Activated gamma-delta T cell (primary cell): ENCODE data around the gene M1AP.
A peak's percentile ranks its signal among the peaks of the same experiment; 100 is the strongest.

ENCODE experiments used
- DNase-seq: peaks from one replicate; lab custom pipeline; 2025; lab: John Stamatoyannopoulos, UW

The M1AP gene

DNA sequence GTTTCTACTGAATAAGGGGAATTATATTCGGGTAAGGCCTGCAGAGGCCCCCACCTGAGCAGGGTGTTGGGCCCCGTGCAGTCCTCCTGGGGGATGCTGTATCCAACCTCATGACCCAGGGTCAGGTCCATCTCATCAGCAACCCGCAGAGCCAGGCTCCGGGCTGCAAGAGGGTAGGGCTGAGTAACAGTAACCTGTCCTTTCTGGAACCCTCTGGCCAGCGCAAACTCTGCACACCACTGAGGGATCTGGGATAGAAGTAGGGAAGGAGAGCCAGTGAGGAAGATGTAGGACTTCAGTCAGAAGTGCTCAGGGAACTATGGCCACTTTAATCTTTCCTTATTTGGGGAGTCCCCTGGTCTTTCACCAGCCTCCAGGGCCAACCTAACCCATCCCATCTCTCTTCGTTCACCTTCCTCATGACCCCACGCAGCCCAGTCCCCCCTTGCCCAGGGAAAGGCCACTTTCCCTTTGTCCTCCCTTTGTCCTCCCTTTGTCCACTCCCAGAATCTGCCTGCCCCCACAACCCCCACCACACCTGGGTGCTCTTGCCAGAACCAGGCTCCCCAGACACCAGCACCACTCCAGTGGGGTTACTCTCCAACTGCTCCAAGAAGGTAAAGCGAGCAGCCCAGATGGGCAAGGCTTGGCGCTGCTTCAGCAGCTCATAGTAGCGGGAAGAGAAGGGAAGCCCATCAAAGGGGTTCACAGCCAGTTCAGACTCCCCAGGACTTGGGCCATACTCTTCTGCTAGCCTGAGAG is 123.0 kb downstream of the M1AP start:
- DNase-seq, result no peak

DNA sequence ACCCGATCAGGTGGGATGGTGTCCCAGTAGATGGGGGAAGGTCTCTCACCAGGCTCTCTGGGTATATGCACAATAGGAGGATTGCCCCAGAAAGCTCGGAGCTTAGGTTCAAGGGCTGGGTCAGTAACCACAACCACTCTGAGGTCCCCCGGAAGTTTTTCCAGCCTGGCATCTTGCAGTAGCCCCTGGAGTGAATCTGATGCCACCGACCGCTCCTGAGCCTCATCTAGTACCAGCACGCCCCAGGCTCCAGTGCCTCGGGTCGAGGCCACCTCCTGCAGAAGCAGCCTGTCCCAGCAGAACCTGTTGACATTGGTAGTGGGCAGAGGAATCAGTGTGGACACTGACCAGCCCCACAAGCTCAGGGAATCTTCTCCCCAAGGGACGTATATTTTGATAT is 124.1 kb downstream of the M1AP start:
- DNase-seq, result no peak

DNA sequence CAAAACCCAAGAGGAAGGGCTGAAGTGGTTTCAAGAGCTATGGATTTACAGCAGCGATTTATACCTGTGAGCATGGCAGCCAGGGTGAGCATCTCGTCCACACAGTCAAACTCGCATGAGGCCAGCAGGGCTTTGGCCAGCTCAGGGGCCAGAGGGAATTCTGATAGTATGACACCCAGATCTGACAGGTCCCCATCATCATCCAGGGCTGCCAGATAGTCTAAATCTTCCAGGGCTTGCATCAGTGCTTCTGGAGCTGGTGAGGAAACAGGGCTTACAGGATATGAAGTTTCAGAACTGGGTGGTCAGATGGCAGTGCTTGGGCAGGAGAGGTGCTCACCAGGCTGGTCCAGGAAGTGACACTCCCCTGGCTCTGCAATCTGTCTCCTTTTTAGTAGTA is 125.6 kb downstream of the M1AP start:
- no peak for DNase-seq

DNA sequence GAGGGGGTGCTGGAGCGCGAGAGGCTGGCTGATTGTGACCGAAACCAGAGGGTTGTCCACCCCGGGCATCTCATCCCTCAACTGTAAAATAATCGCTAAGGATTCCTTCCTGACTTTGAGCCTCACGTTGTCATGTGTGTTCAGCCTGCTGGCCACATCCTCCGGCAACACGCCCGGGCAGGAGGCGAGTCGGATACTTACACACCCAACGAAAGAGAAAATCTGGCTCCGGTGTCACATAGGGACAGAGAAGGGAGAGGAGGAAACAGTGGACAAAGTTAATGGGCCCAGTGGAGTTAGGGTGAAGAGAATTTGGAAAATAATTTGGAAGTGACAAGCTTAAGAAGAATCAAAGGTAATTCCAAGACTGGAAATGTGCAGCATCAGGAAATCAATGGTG is 131.5 kb downstream of the M1AP start:
- no peak for DNase-seq

DNA sequence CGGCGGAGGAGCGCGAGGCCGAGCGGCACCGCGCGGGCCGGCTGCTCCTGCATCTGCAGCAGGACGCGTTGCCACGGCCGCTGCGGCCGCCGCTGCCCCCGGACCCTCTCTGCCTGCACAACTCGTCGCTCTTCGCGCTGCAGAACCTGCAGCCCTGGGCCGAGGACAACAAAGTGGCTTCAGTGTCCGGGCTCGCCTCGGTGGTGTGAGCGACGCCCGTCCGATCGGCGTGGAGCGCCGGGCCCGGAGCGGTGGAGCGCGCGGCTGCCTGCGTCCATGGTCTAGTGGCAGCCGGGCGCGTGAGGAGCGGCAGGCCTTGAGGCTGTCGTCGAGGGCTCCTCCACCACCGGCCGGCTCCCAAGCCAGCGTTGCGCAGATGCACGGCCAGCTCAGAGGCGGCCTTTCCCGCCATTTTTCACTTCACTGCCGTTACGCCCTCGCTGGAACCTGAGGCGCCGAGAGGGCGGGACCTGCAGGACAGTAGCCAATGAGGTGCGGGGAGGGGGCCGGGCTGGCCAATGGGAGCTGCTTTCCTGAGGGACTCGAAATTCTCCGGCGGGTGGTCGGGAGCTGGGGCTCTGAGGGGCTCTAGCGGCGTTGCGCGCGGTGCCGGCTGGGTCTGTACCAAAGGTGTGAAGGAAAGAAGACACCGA is 132.0 kb downstream of the M1AP start:
- DNase-seq, result peak; percentile 39

DNA sequence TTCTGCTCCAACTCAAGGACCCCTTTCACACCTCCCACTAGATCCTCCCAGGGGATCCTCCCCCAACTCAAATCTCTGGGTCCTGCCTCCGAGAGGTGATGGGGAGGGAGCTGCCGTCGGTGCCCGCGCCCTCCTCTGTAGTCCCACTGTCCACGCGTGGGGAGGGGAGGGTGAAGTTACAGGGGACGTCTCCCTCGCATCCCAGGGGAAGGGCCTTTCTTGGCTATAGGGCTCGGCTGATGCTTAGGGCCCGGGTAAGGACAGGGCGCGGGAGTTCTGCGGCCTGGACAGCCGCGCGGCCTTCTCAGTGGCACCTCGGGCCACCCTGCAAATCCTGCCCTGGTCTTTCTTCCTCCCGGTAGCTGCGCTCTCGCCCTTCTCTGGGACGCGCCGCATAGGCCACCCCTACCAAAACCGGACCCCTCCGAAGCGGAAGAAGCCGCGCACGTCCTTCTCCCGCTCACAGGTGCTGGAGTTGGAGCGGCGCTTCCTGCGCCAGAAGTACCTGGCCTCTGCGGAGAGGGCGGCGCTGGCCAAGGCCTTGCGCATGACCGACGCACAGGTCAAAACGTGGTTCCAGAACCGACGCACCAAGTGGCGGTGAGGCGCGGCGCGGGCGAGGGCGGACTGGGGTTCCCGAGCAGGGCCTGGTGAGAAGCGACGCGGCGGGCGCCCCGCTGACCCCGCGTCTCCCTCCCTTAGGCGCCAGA is 132.7 kb downstream of the M1AP start:
- DNase-seq, result no peak

DNA sequence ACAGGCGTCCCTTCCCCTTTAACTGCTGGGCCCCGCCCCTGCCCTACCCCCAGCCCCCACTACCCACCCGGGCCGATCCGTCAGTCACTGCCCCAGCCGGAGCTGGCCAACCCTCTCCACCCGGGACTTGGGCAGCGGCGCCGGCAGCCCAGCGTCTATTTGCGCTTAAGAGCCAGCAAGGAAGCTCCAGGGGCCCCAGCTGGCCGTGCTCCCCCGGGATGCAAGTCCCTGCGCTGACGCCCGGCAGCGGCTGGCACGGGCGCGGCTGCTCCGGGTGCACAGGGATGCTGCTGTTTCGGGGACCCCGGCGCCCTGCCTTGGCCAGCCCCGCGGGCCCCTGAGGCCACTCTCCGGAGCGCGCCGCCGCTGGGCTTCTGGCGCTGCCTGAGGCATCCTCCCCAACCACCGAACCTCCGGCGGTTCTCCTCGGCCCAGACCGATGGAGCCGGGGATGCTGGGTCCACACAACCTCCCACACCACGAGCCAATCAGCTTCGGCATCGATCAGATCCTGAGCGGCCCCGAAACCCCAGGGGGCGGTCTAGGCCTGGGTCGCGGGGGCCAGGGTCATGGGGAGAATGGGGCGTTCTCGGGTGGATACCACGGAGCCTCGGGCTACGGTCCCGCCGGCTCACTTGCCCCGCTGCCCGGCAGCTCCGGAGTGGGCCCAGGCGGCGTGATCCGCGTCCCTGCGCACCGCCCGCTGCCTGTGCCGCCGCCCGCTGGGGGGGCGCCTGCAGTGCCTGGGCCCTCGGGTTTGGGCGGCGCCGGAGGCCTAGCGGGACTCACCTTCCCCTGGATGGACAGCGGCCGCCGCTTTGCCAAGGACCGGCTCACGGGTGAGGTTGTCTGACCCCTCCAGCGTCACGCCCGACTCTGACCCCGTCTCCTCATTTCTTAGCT is 133.5 kb downstream of the M1AP start, which contains the start of gene TLX2:
Gene TLX2 (plus strand): TSS at position 83 of the 903 bp plus-strand sequence. CDS start 357 bp downstream, at position 440.
- no peak for DNase-seq

DNA sequence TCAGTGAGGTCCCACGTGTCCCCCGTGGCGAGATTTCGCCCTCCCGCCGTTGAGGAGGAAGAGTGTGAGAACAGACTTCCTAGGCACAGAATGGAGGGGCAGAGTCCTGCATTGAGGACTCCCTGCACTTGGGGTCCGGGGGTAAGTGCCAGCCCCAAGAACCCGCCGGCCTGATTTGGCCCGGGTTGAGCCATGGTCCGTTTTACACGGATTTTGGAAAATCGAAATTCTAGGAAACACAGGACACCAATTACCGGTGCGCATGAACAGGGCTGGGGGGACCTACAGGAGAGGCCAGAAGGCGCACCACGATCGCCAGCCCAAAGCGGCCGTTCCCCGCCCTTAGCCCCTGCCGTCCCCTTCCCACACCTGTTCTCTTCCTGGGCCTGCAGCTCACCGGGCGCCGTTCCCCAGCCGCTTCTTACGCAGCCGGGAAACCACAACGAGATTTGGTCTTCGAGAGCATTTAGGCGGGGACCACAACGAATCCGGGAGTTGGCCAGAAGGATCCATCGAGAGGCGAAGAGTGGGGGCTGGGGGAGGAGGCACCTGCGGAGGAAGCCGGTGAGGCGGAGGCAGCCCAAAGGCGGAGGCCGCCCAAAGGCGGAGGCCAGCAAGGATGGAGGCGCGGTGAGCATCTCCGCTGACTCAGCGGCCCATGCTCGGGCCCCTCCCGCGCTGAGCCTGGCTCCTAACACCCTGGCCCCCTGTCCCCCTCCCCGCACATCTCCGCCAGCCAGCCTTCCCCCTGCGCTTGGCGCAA is 134.3 kb downstream of the M1AP start:
- no peak for DNase-seq

DNA sequence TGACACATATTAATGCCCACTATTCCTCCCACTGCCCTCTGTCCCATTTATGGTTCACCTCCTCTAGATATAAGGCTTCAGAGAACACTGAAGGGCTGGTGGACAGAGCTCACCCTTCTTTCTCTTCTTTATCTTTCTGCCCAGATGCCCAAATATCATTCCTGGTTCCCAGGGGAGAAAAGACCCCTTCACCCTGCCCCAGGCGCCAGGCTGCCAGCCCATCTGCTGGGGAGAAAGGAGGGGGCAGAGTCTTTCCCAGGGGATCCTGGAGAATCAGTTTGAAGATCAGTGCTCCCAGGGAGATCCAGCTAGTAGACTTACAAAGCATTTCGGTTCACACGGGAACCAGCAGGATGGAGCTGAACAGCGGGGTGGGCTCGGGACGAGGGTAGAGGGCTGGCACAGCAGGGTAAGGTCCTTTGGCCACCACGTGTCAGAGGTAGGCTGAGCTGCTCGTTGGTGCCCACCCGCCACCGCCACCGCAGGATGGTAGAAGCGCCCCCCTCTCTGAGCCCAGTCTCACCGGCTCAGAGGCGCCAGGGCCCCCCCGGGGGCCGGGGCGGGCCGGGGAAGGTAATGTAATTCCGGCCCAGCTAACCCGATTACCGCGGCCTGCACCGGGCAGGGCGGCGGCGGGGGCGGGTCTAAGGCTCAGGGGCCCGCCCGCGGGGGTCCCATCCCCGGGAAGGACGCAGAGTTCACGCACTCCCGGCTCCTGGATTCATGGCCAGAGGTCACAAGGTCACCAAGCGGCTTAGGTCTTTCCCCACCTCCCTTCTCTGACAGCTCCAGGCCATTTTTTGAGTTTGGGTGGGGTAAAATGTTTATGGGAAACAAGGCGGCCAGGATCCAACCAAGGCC is 135.2 kb downstream of the M1AP start:
- no peak for DNase-seq

DNA sequence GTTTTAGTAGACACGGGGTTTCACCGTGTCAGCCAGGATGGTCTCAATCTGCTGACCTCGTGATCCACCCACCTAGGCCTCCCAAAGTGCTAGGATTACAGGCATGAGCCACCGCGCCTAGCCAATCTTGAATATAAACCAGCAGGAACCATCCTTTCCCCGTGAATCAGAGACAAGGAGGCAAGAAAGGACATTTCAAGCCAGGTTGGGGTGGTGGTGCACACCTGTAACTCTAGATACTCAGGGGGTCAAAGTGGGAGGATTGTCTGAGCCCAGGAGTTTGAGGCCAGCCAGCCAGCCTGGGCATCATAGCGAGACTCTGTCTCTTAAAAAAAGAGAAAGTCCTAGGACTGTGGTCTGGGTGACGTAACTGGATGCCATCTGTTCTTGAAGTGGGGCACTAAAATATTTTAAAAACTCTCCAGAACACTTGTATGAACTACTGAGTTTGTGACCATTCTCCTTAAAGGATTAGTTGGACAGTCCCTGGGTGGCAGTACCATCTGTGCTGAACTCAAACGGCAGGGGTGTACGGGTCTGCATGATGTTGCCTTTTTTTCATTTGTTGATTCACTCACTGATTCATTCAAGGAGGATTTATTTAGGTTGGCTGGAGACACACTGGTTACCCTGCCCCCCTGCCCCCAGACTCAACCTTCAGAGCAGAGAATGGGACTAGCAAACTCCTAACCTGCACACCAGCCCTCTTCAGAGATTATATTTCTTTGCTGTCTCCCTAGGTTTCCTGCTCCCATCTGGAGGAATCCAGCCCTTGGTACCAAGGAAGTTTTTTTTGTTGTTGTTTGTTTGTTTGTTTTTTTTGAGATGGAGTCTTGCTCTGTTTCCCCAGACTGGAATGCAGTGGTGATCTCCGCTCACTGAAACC is 136.8 kb downstream of the M1AP start:
- DNase-seq, result no peak

DNA sequence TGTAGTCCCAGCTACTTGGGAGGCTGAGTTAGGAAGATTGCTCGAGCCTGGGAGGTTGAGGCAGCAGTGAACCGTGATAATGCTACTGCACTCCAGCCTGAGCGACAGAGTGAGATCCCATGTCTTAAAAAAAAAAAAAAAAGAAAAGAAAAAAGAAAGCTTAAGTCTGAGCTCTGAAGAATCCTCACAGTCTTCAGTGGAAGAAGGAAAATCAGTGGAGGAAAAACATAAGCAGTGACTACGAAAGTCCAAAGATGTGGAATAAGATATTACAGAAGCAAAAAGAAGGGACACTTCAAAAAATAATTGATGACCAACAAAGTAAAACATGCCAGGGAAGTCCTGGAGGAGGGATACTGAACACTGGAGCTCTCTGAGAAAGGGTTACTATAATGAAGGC is 137.9 kb downstream of the M1AP start:
- DNase-seq, result no peak

DNA sequence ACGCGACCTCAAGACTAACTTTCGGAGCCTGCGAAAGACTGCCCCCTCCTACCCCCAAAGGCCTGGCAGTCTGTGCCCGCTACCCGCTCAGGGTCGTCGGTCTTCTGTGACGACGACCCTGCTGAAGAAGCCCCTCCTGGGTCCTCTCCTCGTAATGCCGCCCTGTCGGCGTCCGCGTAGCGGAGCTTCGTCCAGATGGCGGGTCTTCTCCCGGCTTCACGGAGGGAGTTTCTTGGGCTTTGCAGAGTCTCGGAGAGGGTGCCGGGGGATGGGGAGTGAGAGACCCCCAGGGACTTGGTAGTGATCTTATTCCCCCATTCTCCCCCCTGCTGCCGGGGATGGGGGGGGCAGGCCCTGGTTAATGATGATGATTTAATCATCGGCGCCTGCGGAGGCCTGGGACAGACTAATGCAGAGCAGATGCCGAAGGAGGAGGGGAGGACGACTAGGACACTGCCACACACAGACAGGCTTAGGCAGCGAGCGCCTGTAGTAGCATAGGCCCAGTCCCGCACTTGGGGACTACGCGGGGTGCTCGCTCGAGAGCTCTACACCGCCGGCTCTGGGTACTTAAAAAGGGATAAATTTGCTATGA is 140.1 kb downstream of the M1AP start:
- no peak for DNase-seq
